HCT116 (cell line): ENCODE data around the gene GYPC.

ENCODE experiments used
- CTCF ChIP-seq, 3 experiments: fragments of 200-600 bp in 1 of 3; sonication (generic) in 1 of 3; IDR thresholded peaks in 2 of 3; conservative IDR thresholded peaks in 1 of 3; 2 replicates each; pipeline ENCODE4 v1.5.1; 2012 to 2017; ENCODE audit warnings: low read depth in 2 of 3, low read length in 2 of 3, antibody characterized with exemption in 1 of 3, borderline replicate concordance in 1 of 3, control low read depth in 1 of 3, mild to moderate bottlenecking in 1 of 3, mixed read lengths in 1 of 3, mixed run types in 1 of 3, moderate library complexity in 1 of 3; ENCODE audit not compliant: insufficient read depth in 1 of 3
- EZH2 ChIP-seq: fragments of 200-600 bp; sonication (generic); IDR thresholded peaks from 2 replicates; pipeline ENCODE4 v1.6.1; 2017; ENCODE audit warnings: antibody characterized with exemption, mixed run types
- ZFX ChIP-seq: fragments of 450-650 bp; IDR thresholded peaks from 2 replicates; pipeline ENCODE4 v1.6.1; 2017

GRCh38 chr2:126655500-126656430, at the start of gene GYPC:
- TF ChIP-seq ZFX (no peak), EZH2 (no peak), CTCF (IDR thresholded peaks at IDR 0.05 in 2 of 3, conservative IDR thresholded peaks at IDR 0.05 in 1 of 3; ENCODE audit: borderline replicate concordance in 1 of 3, insufficient read depth in 1 of 3, low read depth in 2 of 3, low read length in 2 of 3) (no peak)
